Mammary epithelial cell (primary cell): ENCODE data around the gene SDK1.

Experiments used
- CTCF ChIP-seq, 2 donors: IDR thresholded peaks in 1 of 2; conservative IDR thresholded peaks in 1 of 2; 2 replicates each; pipeline ENCODE4 v1.5.1; 2011 to 2012; ENCODE audit warnings: inconsistent platforms in 2 of 2, low read length in 2 of 2, mild to moderate bottlenecking in 2 of 2, control low read depth in 1 of 2, low read depth in 1 of 2; ENCODE audit not compliant: insufficient read depth in 1 of 2; ENCODE audit errors: extremely low read depth in 1 of 2
- EZH2 ChIP-seq: IDR thresholded peaks from 2 replicates; pipeline ENCODE4 v1.6.1; 2012; ENCODE audit warnings: low read length, inconsistent platforms, borderline replicate concordance

GRCh38 chr7:4200546-4201094 lies 899.6 kb downstream of the SDK1 start:
- TF ChIP-seq CTCF (conservative IDR thresholded peaks at IDR 0.05 in 1 of 2, IDR thresholded peaks at IDR 0.05 in 1 of 2; ENCODE audit: extremely low read depth in 1 of 2, insufficient read depth in 1 of 2, low read depth in 1 of 2, low read length in 2 of 2), result no peak
- TF ChIP-seq EZH2, result no peak
